H9 (cell line): ENCODE results near the gene DCLRE1A. TPM values are rescaled to one million over a fixed set of nuclear protein-coding genes. Genes with fewer than 3 reads are reported as not detected.

Experiments used
- DNase-seq: peaks from one replicate; pipeline ENCODE4 v3.0.0-alpha.2; 2017
- H2AFZ ChIP-seq: one replicate; pipeline ENCODE4 v1.6.1; 2013; ENCODE audit warnings: mild to moderate bottlenecking, low read length, control low read depth, moderate library complexity
- H2AK5ac ChIP-seq: 2 replicates; pipeline ENCODE4 v1.6.1; 2013; ENCODE audit warnings: low read length, control low read depth, mixed read lengths; ENCODE audit not compliant: insufficient read length
- H2BK120ac ChIP-seq: one replicate; pipeline ENCODE4 v1.6.1; 2013; ENCODE audit warnings: low read depth, mild to moderate bottlenecking, low read length, control low read depth, inconsistent platforms; ENCODE audit not compliant: poor library complexity, severe bottlenecking
- H2BK12ac ChIP-seq: 2 replicates; pipeline ENCODE4 v1.6.1; 2013; ENCODE audit warnings: low read length, control low read depth, mixed read lengths, low read depth; ENCODE audit not compliant: insufficient read length
- H2BK15ac ChIP-seq: 2 replicates; pipeline ENCODE4 v1.6.1; 2013; ENCODE audit warnings: low read depth, low read length, control low read depth
- H2BK20ac ChIP-seq: one replicate; pipeline ENCODE4 v1.6.1; 2013; ENCODE audit warnings: low read depth, mild to moderate bottlenecking, low read length, control low read depth, inconsistent platforms; ENCODE audit not compliant: poor library complexity, severe bottlenecking
- H2BK5ac ChIP-seq: 2 replicates; pipeline ENCODE4 v1.6.1; 2013; ENCODE audit warnings: low read length, control low read depth, mixed read lengths; ENCODE audit not compliant: insufficient read length
- H3K14ac ChIP-seq: 2 replicates; pipeline ENCODE4 v1.6.1; 2013; ENCODE audit warnings: low read length, control low read depth; ENCODE audit not compliant: insufficient read depth
- H3K18ac ChIP-seq: 2 replicates; pipeline ENCODE4 v1.6.1; 2013; ENCODE audit warnings: low read depth, mild to moderate bottlenecking, mixed read lengths, low read length, control low read depth; ENCODE audit not compliant: insufficient read length
- H3K23ac ChIP-seq: 2 replicates; pipeline ENCODE4 v1.6.1; 2013; ENCODE audit warnings: low read length, control low read depth, mixed read lengths, low read depth; ENCODE audit not compliant: insufficient read length
- H3K23me2 ChIP-seq: 2 replicates; pipeline ENCODE4 v1.6.1; 2013; ENCODE audit warnings: low read depth, mild to moderate bottlenecking, mixed read lengths, low read length, control low read depth; ENCODE audit not compliant: insufficient read length, poor library complexity, severe bottlenecking
- H3K27ac ChIP-seq: 2 replicates; pipeline ENCODE4 v1.5.1; 2013; ENCODE audit warnings: low read length, control low read depth, mixed read lengths, low read depth; ENCODE audit not compliant: insufficient read length
- H3K27me3 ChIP-seq: 2 replicates; pipeline ENCODE4 v1.6.1; 2013; ENCODE audit warnings: low read length, control low read depth, inconsistent platforms; ENCODE audit not compliant: insufficient read depth
- H3K4ac ChIP-seq: 2 replicates; pipeline ENCODE4 v1.6.1; 2013; ENCODE audit warnings: low read depth, mild to moderate bottlenecking, control low read depth, inconsistent platforms, low read length, moderate library complexity
- H3K4me1 ChIP-seq: 2 replicates; pipeline ENCODE4 v1.6.1; 2013; ENCODE audit warnings: low read length, control low read depth, inconsistent platforms; ENCODE audit not compliant: insufficient read depth
- H3K4me2 ChIP-seq: 2 replicates; pipeline ENCODE4 v1.6.1; 2013; ENCODE audit warnings: low read length, control low read depth, mixed read lengths; ENCODE audit not compliant: insufficient read length, insufficient read depth
- H3K56ac ChIP-seq: 2 replicates; pipeline ENCODE4 v1.6.1; 2013; ENCODE audit warnings: low read depth, mild to moderate bottlenecking, mixed read lengths, low read length, control low read depth; ENCODE audit not compliant: insufficient read length
- H3K79me1 ChIP-seq: 2 replicates; pipeline ENCODE4 v1.6.1; 2013; ENCODE audit warnings: low read depth, mild to moderate bottlenecking, moderate library complexity, low read length, control low read depth, inconsistent platforms; ENCODE audit not compliant: insufficient read depth, poor library complexity, severe bottlenecking
- H3K79me2 ChIP-seq: 2 replicates; pipeline ENCODE4 v1.6.1; 2013; ENCODE audit warnings: low read length, control low read depth, inconsistent platforms; ENCODE audit not compliant: insufficient read depth
- H3K9ac ChIP-seq: 2 replicates; pipeline ENCODE4 v1.6.1; 2013; ENCODE audit warnings: low read length, control low read depth, mixed read lengths; ENCODE audit not compliant: insufficient read length; ENCODE audit errors: extremely low read depth
- H3K9me3 ChIP-seq: one replicate; pipeline ENCODE4 v1.6.1; 2013; ENCODE audit warnings: low read depth, low read length, inconsistent platforms; ENCODE audit not compliant: control insufficient read depth
- H3T11ph ChIP-seq: one replicate; pipeline ENCODE4 v1.6.1; 2013; ENCODE audit warnings: mild to moderate bottlenecking, low read length, control low read depth, inconsistent platforms
- H4K20me1 ChIP-seq: one replicate; pipeline ENCODE4 v1.6.1; 2013; ENCODE audit not compliant: control insufficient read depth, insufficient read length, insufficient read depth
- H4K5ac ChIP-seq: 2 replicates; pipeline ENCODE4 v1.6.1; 2013; ENCODE audit warnings: low read depth, mild to moderate bottlenecking, mixed read lengths, low read length, control low read depth; ENCODE audit not compliant: insufficient read length
- H4K8ac ChIP-seq: replicated peaks from 2 replicates; pipeline ENCODE4 v1.6.1; 2013; ENCODE audit warnings: low read length, control low read depth, mixed read lengths, low read depth; ENCODE audit not compliant: insufficient read length
- H4K91ac ChIP-seq: 2 replicates; pipeline ENCODE4 v1.6.1; 2013; ENCODE audit warnings: low read depth, mild to moderate bottlenecking, moderate library complexity, mixed read lengths, low read length, control low read depth; ENCODE audit not compliant: insufficient read length
- H3K27ac Mint-ChIP-seq, 3 experiments: 2 replicates in 2 of 3; 3 replicates in 1 of 3; pipeline ENCODE4 v1.8.0; 2020 to 2021; ENCODE audit warnings: mixed read lengths in 3 of 3, mild to moderate bottlenecking in 1 of 3, moderate library complexity in 1 of 3
- H3K27me3 Mint-ChIP-seq: 2 replicates; pipeline ENCODE4 v1.8.0; 2021; ENCODE audit warnings: low read depth, mild to moderate bottlenecking, moderate library complexity, mixed read lengths
- H3K36me3 Mint-ChIP-seq, 3 experiments: 2 replicates in 2 of 3; 3 replicates in 1 of 3; pipeline ENCODE4 v1.8.0; 2020 to 2021; ENCODE audit warnings: low read depth in 3 of 3, mixed read lengths in 3 of 3; ENCODE audit not compliant: insufficient read depth in 1 of 3
- H3K4me1 Mint-ChIP-seq, 2 experiments: 2 replicates each; pipeline ENCODE4 v1.8.0; 2020; ENCODE audit warnings: mixed read lengths in 2 of 2
- H3K4me3 Mint-ChIP-seq, 2 experiments: 2 replicates in 1 of 2; 3 replicates in 1 of 2; pipeline ENCODE4 v1.8.0; 2020 to 2021; ENCODE audit warnings: mild to moderate bottlenecking in 2 of 2, mixed read lengths in 2 of 2, moderate library complexity in 1 of 2
- H3K9me3 Mint-ChIP-seq, 2 experiments: 2 replicates in 1 of 2; 3 replicates in 1 of 2; pipeline ENCODE4 v1.8.0; 2020; ENCODE audit warnings: mild to moderate bottlenecking in 2 of 2, mixed read lengths in 2 of 2, moderate library complexity in 1 of 2
- CTCF ChIP-seq: fragments of 200-600 bp; sonication (generic); conservative IDR thresholded peaks from 3 replicates; pipeline ENCODE4 v1.8.0; 2021; ENCODE audit warnings: antibody characterized with exemption, mild to moderate bottlenecking
- WGBS: extraction: QIAGEN DNeasy Blood & Tissue Kit; methylation state at CpG from one replicate; pipeline ENCODE4 v1.1.7; 2013; ENCODE audit warnings: missing lambda C conversion rate, low lambda C conversion rate, mixed read lengths; ENCODE audit not compliant: insufficient read length; ENCODE audit errors: extremely low coverage; 5-methylcytosine and 5-hydroxymethylcytosine counted together
- total RNA-seq: library from RNA; stranded (reverse); gene quantifications from 2 replicates; pipeline ENCODE4 v1.2.1, GENCODE V29; 2021

Gene DCLRE1A
- total RNA-seq, 1 experiment from 2014 or later: 9.9 TPM

- Histone ChIP-seq H3T11ph (no peak overlapping the region), H3K23ac (no peak overlapping the region), H3K79me2 (no peaks in the 10 kb centered on the region), H3K4me1 (no peaks in the 10 kb centered on the region), H3K9me3 (no peaks in the 10 kb centered on the region), H3K18ac (no peak overlapping the region), H2BK5ac (no peak overlapping the region), H2BK12ac (no peak overlapping the region), H2AK5ac (no peak overlapping the region), H2AFZ (no peak overlapping the region), H2BK15ac (no peak overlapping the region), H3K4ac (no peak overlapping the region), H3K79me1 (no peaks in the 10 kb centered on the region), H4K20me1 (no peaks in the 10 kb centered on the region), H3K23me2 (no peaks in the 10 kb centered on the region), H2BK120ac (no peak overlapping the region), H2BK20ac (no peak overlapping the region), H3K14ac (no peak overlapping the region), H4K91ac (no peak overlapping the region), H3K9ac (no peak overlapping the region), H3K27ac (no peak overlapping the region), H3K27me3 (no peaks in the 10 kb centered on the region), H4K5ac (no peak overlapping the region), H3K56ac (no peak overlapping the region), H3K4me2 (no peak overlapping the region), H4K8ac (no peak overlapping the region)
- DNase-seq: no peak
- WGBS: no CpG with 5 or more reads among the region's 6 CpGs
- no peaks in the 10 kb centered on the region for H3K36me3 Mint-ChIP-seq
- no peak for TF ChIP-seq CTCF
- no peak overlapping the region for H3K4me3 Mint-ChIP-seq
- no peak overlapping the region for H3K27ac Mint-ChIP-seq
- H3K4me1 Mint-ChIP-seq: peaks cover 0 to 3% of the 10 kb centered on the region in 2 experiments; a peak in 2 of 4 replicates
- H3K9me3 Mint-ChIP-seq: no peaks in the 10 kb centered on the region
- H3K27me3 Mint-ChIP-seq: no peaks in the 10 kb centered on the region
These were observed 52.3 kb downstream of the DCLRE1A start for GRCh38 chr10:113801569-113801968.
